VCaP (cell line): ENCODE results near the gene BSN.

Experiments
- H3K27ac ChIP-seq: fragments of 450-650 bp; 2 replicates; pipeline ENCODE4 v1.5.1; 2017
- CTCF ChIP-seq: fragments of 450-650 bp; conservative IDR thresholded peaks from 2 replicates; pipeline ENCODE4 v1.5.1; 2017; ENCODE audit warnings: mild to moderate bottlenecking, moderate library complexity

The BSN gene

GRCh38 chr3:49614936-49615335 is 60.7 kb downstream of the BSN start:
- H3K27ac ChIP-seq, result no peak overlapping the region
- TF ChIP-seq CTCF, result no peak

- H3K27ac ChIP-seq, result no peak overlapping the region
- TF ChIP-seq CTCF, result no peak
Measured at GRCh38 chr3:49616061-49616460, 61.8 kb downstream of the BSN start.

- TF ChIP-seq CTCF, result no peak
- H3K27ac ChIP-seq, result no peak overlapping the region
Measured at GRCh38 chr3:49616491-49616941, 62.2 kb downstream of the BSN start.

GRCh38 chr3:49617390-49618013 is 63.2 kb downstream of the BSN start:
- no peak overlapping the region for H3K27ac ChIP-seq
- TF ChIP-seq CTCF, result no peak

- H3K27ac ChIP-seq, result no peak overlapping the region
- TF ChIP-seq CTCF, result no peak
Measured at GRCh38 chr3:49618412-49618811, 64.1 kb downstream of the BSN start.

GRCh38 chr3:49619649-49620048 is 65.4 kb downstream of the BSN start:
- no peak overlapping the region for H3K27ac ChIP-seq
- TF ChIP-seq CTCF, result no peak

- TF ChIP-seq CTCF, result no peak
- no peak overlapping the region for H3K27ac ChIP-seq
Measured at GRCh38 chr3:49620728-49621127, 66.5 kb downstream of the BSN start.
